Measurements from ENCODE around the gene MAPT. TPM values are rescaled to one million over a fixed set of nuclear protein-coding genes. Genes with fewer than 3 reads are reported as not detected.
A peak's percentile ranks its signal among the peaks of the same experiment; 100 is the strongest.

MAPT gene
- total and polyA plus RNA-seq, 2 of the 13 experiments (the other 11 are each of a cell fraction or from before 2014, with no cell fraction given) = 2.1 to 2.8 TPM

- TF ChIP-seq, protein P1, sequence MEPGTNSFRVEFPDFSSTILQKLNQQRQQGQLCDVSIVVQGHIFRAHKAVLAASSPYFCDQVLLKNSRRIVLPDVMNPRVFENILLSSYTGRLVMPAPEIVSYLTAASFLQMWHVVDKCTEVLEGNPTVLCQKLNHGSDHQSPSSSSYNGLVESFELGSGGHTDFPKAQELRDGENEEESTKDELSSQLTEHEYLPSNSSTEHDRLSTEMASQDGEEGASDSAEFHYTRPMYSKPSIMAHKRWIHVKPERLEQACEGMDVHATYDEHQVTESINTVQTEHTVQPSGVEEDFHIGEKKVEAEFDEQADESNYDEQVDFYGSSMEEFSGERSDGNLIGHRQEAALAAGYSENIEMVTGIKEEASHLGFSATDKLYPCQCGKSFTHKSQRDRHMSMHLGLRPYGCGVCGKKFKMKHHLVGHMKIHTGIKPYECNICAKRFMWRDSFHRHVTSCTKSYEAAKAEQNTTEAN (CRISPR knock-in tag; conservative IDR thresholded peaks at IDR 0.05) = no peak
- TF ChIP-seq MAZ (IDR thresholded peaks at IDR 0.05; ENCODE audit: borderline replicate concordance, low read depth, low read length) (no peak), MAZ (CRISPR knock-in tag; IDR thresholded peaks at IDR 0.05; ENCODE audit: low read depth) (no peak), ZNF737 (CRISPR knock-in tag; IDR thresholded peaks at IDR 0.05; ENCODE audit: borderline replicate concordance) (no peak)
These were observed 91.7 kb downstream of the MAPT start (continued) for GRCh38 chr17:45986056-45986455.

- H3K4me2 ChIP-seq (ENCODE audit: low read depth, low read length) = no peak overlapping the region
- no peaks in the 10 kb centered on the region for H3K36me3 ChIP-seq (replicated peaks in 1 of 2; ENCODE audit: control insufficient read depth in 1 of 2, insufficient read depth in 2 of 2, low read length in 2 of 2)
- BruUV-seq (replicated peaks) = no TSS peak
- H2AFZ ChIP-seq (ENCODE audit: low read length) = no peak overlapping the region
- WGBS (ENCODE audit: low lambda C conversion rate) = 51% methylated on average over 5 of the region's 5 CpGs
- no peaks in the 10 kb centered on the region for H3K79me2 ChIP-seq (ENCODE audit: insufficient read depth, low read length)
- no peak for FAIRE-seq
- POLR2A ChIA-PET = interaction anchor here (1.4 kb wide), 1 partner anchor 17 kb away, joined by 4 read pairs; no protein-coding TSS in a partner anchor
- DNase-seq (ENCODE audit: low spot score) = no peak
- in situ Hi-C loops (cut with HindIII; ENCODE audit: extremely low pct_ligation_motif_present, low pct_unique_long_range_greater_than_20kb) = no loop called here
- H3K9ac ChIP-seq (ENCODE audit: insufficient read depth, low read depth, low read length) = no peak overlapping the region
- CTCF ChIA-PET (ENCODE audit: low intra/inter-chr PET ratio, low total read pairs) = no interaction called here
- H3K9me3 ChIP-seq (ENCODE audit: low read length) = no peaks in the 10 kb centered on the region
- intact Hi-C loops (cut with micrococcal nuclease; ENCODE audit: unreplicated experiment) = no loop called here
- no peak overlapping the region for H3K27ac ChIP-seq (ENCODE audit: extremely low read length, insufficient read depth, low read length)
- peaks cover 38% of the 10 kb centered on the region for H3K4me1 ChIP-seq (ENCODE audit: insufficient read depth, low read length)
- peak; percentile 39; the same call in 2 of the 3 replicates for ATAC-seq
- peaks cover 0 to 9% of the 10 kb centered on the region in 2 experiments; a peak in 1 of 5 replicates for H3K27me3 ChIP-seq (ENCODE audit: control insufficient read depth in 1 of 2, insufficient read depth in 2 of 2, low read length in 2 of 2)
- no peaks in the 10 kb centered on the region for H4K20me1 ChIP-seq (ENCODE audit: insufficient read depth, low read length)
- no peak overlapping the region for H3K4me3 ChIP-seq (replicated peaks in 1 of 3; ENCODE audit: insufficient read depth in 1 of 3, low read depth in 2 of 3, low read length in 3 of 3)
- TF ChIP-seq ELF1 (CRISPR knock-in tag; IDR thresholded peaks at IDR 0.05) (peak; percentile 77), ZNF891 (CRISPR knock-in tag; IDR thresholded peaks at IDR 0.05) (0 out of 2 replicates have a peak, but pooled peaks have one; percentile 46), NFKBIZ (CRISPR knock-in tag; IDR thresholded peaks at IDR 0.05) (no peak), ZNF24 (IDR thresholded peaks at IDR 0.05) (peak; percentile 83)
These were observed 93.4 kb downstream of the MAPT start for GRCh38 chr17:45987706-45988105.

Data from HepG2 (cell line).